Measurements from ENCODE around the gene ANXA6.

Gene ANXA6

DNA sequence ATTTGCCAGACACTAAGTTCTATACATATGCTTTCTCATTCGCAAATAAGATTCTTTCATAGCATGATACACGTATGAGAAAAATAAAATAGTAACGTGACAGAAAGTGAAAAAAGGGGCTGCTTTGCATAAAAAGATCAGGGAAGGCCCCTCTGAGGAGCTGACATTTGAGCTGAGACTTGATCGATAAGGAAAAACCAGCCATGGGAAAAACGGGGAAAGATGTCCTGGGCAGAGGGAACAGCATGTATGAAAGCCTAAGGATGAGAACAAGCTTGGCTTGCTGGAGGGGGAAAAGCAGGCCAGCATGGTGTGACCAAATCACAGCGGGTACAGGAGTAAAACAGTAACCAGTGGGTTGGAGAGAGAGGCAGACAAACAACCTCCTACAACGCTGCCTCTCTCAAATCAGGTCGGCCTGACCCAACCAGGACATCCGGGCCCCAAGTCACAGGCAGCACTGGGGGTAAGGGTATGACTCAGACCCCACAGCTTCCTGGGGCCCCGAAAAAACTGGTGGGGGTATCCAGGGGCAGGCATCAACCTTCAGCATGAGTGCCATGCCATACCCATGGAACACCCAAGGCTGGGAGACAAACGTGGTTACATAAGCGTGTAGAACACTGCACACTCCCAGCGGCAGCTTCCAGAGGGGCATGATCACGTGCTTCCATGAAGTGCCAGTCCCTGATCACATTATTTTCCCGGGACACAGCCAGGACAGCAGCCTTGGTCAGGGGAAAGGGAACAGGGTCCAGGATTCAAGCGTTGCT is 78.9 kb downstream of the ANXA6 start:
- H3K4me1 ChIP-seq (ENCODE audit: insufficient read depth, low read length), result peaks cover 15% of the 10 kb centered on the region
- H3K27ac ChIP-seq (ENCODE audit: low read depth, low read length), result no peak overlapping the region
- WGBS, result 90% methylated on average over 16 of the region's 16 CpGs
- H3K9ac ChIP-seq (ENCODE audit: low read depth, low read length), result no peak overlapping the region
- H3K27me3 ChIP-seq (ENCODE audit: insufficient read depth, low read length), result peaks cover 2% of the 10 kb centered on the region; the same call in 1 of the 2 replicates
- no peak overlapping the region for H3K4me3 ChIP-seq (ENCODE audit: low read length)
- no peaks in the 10 kb centered on the region for H3K9me3 ChIP-seq (ENCODE audit: insufficient read depth, low read depth, low read length)
- no peaks in the 10 kb centered on the region for H3K36me3 ChIP-seq (ENCODE audit: insufficient read depth, low read length)

DNA sequence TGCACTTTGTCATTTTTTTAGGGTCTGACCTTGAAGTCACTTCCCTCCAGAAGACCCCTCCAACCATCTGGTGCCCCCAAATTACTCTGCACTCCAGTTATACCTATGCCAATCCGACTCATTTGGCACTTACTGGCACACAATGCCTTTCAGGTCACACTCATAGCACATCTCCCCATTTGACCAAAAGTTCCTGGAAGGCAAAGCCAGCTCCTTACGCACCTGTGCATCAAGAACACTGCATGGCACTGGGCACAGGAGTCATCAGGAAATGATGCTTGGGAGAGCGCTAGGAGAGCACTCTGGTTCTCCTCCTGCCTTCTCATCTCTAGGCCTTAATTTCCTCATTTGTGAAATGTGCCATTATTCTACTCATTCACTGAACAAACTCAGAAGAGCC is 79.6 kb downstream of the ANXA6 start:
- H3K27me3 ChIP-seq (ENCODE audit: insufficient read depth, low read length), result peaks cover 2% of the 10 kb centered on the region; the same call in 1 of the 2 replicates
- H3K36me3 ChIP-seq (ENCODE audit: insufficient read depth, low read length), result no peaks in the 10 kb centered on the region
- WGBS, result 96% methylated on average over 3 of the region's 3 CpGs
- no peaks in the 10 kb centered on the region for H3K9me3 ChIP-seq (ENCODE audit: insufficient read depth, low read depth, low read length)
- H3K4me1 ChIP-seq (ENCODE audit: insufficient read depth, low read length), result peaks cover 15% of the 10 kb centered on the region
- no peak overlapping the region for H3K27ac ChIP-seq (ENCODE audit: low read depth, low read length)
- H3K4me3 ChIP-seq (ENCODE audit: low read length), result no peak overlapping the region
- no peak overlapping the region for H3K9ac ChIP-seq (ENCODE audit: low read depth, low read length)

DNA sequence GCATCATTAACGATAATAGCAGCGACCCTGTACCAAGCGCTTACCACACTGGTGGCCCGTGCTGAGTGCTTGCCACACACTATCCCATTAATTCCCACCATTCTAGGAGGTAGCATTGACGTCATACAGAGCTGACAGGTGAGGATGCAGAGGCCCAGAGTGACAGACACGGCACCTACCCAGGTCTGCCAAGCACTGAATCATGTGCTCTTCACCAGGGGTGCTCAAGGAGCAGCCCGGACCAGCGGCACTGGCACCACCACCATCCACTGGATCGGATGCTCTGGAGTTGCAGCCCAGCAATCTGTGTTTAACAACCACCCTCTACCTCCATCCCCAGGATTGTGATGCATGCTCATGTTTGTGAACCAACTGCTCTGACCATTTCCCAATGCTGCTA is 80.2 kb downstream of the ANXA6 start:
- no peak overlapping the region for H3K4me3 ChIP-seq (ENCODE audit: low read length)
- no peak overlapping the region for H3K9ac ChIP-seq (ENCODE audit: low read depth, low read length)
- H3K4me1 ChIP-seq (ENCODE audit: insufficient read depth, low read length), result peaks cover 15% of the 10 kb centered on the region
- WGBS, result 92% methylated on average over 9 of the region's 9 CpGs
- H3K9me3 ChIP-seq (ENCODE audit: insufficient read depth, low read depth, low read length), result no peaks in the 10 kb centered on the region
- peaks cover 2% of the 10 kb centered on the region; the same call in 1 of the 2 replicates for H3K27me3 ChIP-seq (ENCODE audit: insufficient read depth, low read length)
- no peaks in the 10 kb centered on the region for H3K36me3 ChIP-seq (ENCODE audit: insufficient read depth, low read length)
- H3K27ac ChIP-seq (ENCODE audit: low read depth, low read length), result no peak overlapping the region

DNA sequence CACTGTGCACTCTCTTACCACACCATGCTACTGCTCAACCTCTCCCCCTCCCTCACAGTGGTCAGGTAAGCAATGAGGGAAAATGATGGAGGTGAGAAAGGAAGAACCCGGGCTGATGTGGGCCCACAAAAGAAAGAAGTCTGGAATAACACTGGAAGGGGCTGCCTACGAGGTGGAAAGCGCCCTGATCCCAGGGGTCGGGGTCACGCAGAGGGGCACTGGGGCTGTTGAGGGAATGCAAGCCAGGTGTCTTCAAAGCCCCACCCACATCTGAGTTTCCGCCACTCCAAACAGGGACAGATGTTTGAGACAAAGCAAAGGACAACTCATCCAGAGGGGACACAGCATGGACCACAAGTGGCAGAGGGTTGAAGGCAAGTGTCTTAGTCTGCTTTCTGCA is 81.0 kb downstream of the ANXA6 start:
- H3K27me3 ChIP-seq (ENCODE audit: insufficient read depth, low read length), result peaks cover 2% of the 10 kb centered on the region; the same call in 1 of the 2 replicates
- H3K4me1 ChIP-seq (ENCODE audit: insufficient read depth, low read length), result peaks cover 10% of the 10 kb centered on the region; the same call in 1 of the 2 replicates
- H3K36me3 ChIP-seq (ENCODE audit: insufficient read depth, low read length), result no peaks in the 10 kb centered on the region
- no peak overlapping the region for H3K9ac ChIP-seq (ENCODE audit: low read depth, low read length)
- H3K27ac ChIP-seq (ENCODE audit: low read depth, low read length), result no peak overlapping the region
- no peak overlapping the region for H3K4me3 ChIP-seq (ENCODE audit: low read length)
- 89% methylated on average over 6 of the region's 6 CpGs for WGBS
- H3K9me3 ChIP-seq (ENCODE audit: insufficient read depth, low read depth, low read length), result no peaks in the 10 kb centered on the region

DNA sequence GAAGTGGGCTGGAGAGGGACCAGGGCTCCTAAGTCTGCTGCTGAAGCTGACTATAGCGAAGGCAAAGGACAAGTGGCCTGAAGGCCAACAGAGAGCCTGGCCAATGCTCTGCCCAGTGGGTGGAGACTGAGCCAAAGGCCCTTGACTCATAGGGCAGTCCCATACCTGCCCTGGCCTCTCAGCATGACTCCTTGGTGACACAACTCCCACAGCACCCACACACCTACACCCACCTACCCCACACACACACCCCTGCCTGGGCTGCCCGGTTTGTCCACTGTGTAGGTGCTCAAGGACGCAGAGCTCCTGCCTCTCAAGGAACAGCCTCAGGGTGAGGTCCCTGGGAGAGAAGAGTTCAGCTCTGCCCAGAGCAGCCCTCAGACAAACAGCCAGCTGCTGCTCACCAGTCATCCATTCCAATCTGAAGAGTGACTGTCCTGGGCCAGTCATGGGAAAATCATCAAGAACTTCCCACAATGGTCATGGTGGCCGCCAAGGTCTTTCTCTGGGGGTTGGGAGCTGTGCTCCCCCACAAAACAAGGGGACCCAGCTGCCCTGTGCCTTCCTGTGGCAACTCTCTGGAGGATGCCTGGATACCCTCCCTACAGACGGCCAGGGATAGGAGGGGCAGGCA is 81.8 kb downstream of the ANXA6 start:
- no peaks in the 10 kb centered on the region for H3K36me3 ChIP-seq (ENCODE audit: insufficient read depth, low read length)
- H3K27me3 ChIP-seq (ENCODE audit: insufficient read depth, low read length), result peaks cover 2% of the 10 kb centered on the region; the same call in 1 of the 2 replicates
- peaks cover 6% of the 10 kb centered on the region; the same call in 1 of the 2 replicates for H3K4me1 ChIP-seq (ENCODE audit: insufficient read depth, low read length)
- no peak overlapping the region for H3K27ac ChIP-seq (ENCODE audit: low read depth, low read length)
- WGBS, result 87% methylated on average over 5 of the region's 5 CpGs
- H3K9me3 ChIP-seq (ENCODE audit: insufficient read depth, low read depth, low read length), result no peaks in the 10 kb centered on the region
- H3K9ac ChIP-seq (ENCODE audit: low read depth, low read length), result no peak overlapping the region
- no peak overlapping the region for H3K4me3 ChIP-seq (ENCODE audit: low read length)

DNA sequence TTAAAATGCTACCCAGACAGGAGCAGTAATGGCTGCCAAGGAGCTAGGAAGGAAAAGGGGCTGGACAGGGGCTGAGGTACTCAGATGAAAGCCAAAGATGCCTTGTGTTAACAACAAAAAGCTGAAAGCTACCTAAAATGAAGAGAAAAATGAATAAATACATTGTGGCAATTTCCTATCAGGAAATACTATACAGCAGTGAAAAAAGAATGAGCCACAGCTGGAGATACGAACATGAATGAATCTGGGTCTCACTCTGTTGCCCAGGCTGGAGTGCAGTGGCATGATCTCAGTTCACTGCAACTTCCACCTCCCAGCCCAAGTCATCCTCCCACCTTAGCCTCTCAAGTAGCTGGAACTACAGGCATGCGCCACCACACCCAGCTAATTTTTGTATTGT is 83.0 kb downstream of the ANXA6 start:
- Histone ChIP-seq H3K36me3 (ENCODE audit: insufficient read depth, low read length) (no peaks in the 10 kb centered on the region), H3K4me1 (ENCODE audit: insufficient read depth, low read length) (no peaks in the 10 kb centered on the region), H3K27ac (ENCODE audit: low read depth, low read length) (no peak overlapping the region), H3K4me3 (ENCODE audit: low read length) (no peak overlapping the region), H3K9me3 (ENCODE audit: insufficient read depth, low read depth, low read length) (no peaks in the 10 kb centered on the region), H3K27me3 (ENCODE audit: insufficient read depth, low read length) (no peaks in the 10 kb centered on the region), H3K9ac (ENCODE audit: low read depth, low read length) (no peak overlapping the region)
- 94% methylated on average over 2 of the region's 2 CpGs for WGBS

DNA sequence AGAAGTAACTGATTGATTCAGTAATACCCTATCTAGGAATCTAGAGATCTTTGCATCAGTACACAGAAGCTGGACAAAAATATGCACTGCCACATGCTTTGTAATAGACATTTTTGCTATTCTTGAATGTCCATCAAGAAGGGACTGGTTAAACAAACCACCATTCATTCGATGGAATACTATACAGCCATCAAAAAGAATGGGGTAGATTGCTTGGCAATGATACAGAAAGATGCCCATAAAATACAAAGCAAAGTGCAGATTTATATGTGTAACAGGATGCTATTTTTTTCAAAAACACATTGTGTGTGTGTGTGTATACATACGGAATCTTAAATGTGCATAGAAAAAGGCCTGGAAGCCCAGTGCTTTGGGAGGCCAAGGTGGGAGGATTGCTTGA is 84.3 kb downstream of the ANXA6 start:
- no peak overlapping the region for H3K9ac ChIP-seq (ENCODE audit: low read depth, low read length)
- no peaks in the 10 kb centered on the region for H3K9me3 ChIP-seq (ENCODE audit: insufficient read depth, low read depth, low read length)
- H3K27ac ChIP-seq (ENCODE audit: low read depth, low read length), result no peak overlapping the region
- H3K27me3 ChIP-seq (ENCODE audit: insufficient read depth, low read length), result no peaks in the 10 kb centered on the region
- no peaks in the 10 kb centered on the region for H3K4me1 ChIP-seq (ENCODE audit: insufficient read depth, low read length)
- 95% methylated on average over 2 of the region's 2 CpGs for WGBS
- no peaks in the 10 kb centered on the region for H3K36me3 ChIP-seq (ENCODE audit: insufficient read depth, low read length)
- H3K4me3 ChIP-seq (ENCODE audit: low read length), result no peak overlapping the region

DNA sequence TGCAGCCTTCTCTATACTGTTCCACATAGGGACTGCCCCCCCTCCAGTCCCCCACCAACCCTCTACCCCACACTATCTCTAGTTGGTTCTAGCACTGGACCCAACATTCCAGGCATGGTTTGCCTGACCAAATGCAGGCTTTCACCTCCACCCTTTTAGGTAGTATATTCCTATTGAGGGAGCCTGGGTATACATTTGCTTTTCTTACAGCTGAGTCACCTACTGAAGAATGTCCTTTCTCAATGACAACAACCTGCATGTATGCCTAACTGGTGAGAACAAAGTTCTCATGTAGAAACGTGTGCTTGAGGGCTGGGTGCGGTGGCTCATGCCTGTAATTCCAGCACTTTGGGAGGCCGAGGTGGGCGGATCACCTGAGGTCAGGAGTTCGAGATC is 85.0 kb downstream of the ANXA6 start:
- Histone ChIP-seq H3K27me3 (ENCODE audit: insufficient read depth, low read length) (no peaks in the 10 kb centered on the region), H3K36me3 (ENCODE audit: insufficient read depth, low read length) (no peaks in the 10 kb centered on the region), H3K9me3 (ENCODE audit: insufficient read depth, low read depth, low read length) (no peaks in the 10 kb centered on the region), H3K4me3 (ENCODE audit: low read length) (no peak overlapping the region), H3K9ac (ENCODE audit: low read depth, low read length) (no peak overlapping the region), H3K4me1 (ENCODE audit: insufficient read depth, low read length) (no peaks in the 10 kb centered on the region), H3K27ac (ENCODE audit: low read depth, low read length) (no peak overlapping the region)
- 89% methylated on average over 5 of the region's 5 CpGs for WGBS

DNA sequence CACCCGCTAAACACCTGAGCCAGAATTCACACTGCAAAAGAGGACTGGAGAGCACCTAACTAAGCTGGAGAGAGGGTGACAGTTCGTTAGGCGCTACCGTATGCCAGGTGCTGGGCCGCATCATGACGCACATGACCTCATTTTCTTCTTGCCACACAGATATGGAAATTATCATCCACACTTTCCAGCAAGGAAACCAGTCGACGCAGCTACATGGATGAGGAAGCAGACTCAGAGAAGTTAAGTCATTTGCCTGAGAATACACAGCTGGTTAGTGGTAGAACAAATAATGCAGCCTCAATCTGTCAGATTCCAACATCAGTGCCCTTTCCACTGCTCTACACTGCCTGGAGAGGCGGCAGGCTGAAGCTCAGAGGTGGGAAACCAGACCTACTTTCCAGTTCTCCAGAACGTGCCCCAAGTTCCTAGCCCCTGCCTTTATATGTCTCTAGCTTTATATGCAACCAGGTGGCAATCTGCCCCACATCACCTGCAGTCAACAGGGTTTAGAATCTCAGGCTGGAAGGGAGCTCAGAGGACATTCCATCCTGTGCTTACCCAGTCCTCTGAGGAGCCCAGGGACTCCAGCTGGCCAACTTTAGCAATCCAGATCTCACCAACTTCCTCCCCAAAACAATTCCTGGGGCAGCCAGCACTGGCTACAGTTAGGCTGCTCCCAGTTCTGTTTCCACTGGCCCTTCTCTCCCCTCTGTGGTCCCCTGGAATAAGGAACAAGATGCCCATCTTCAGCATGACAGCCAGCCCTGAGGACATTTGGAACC is 85.5 kb downstream of the ANXA6 start:
- Histone ChIP-seq H3K27ac (ENCODE audit: low read depth, low read length) (no peak overlapping the region), H3K4me1 (ENCODE audit: insufficient read depth, low read length) (no peaks in the 10 kb centered on the region), H3K9ac (ENCODE audit: low read depth, low read length) (no peak overlapping the region), H3K4me3 (ENCODE audit: low read length) (no peak overlapping the region), H3K36me3 (ENCODE audit: insufficient read depth, low read length) (no peaks in the 10 kb centered on the region), H3K9me3 (ENCODE audit: insufficient read depth, low read depth, low read length) (no peaks in the 10 kb centered on the region), H3K27me3 (ENCODE audit: insufficient read depth, low read length) (no peaks in the 10 kb centered on the region)
- 94% methylated on average over 10 of the region's 10 CpGs for WGBS

DNA sequence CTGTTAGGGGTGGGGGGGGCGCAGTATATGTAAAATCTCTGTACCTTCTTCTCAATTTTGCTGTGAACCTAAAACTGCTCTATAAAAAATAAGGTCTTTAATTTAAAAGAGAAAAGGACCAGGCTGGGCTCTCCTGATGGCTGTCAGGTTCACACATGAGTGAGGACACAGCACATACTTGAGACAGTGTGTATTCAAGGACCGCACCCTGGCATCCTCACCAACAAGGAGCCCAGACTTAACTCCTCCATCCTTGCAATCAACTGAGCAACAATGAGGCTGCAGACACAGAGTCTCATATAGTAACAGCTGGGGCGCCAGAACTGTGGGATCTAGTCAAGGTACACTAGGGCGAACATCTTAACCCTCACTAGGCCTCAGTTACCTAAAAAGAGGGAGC is 86.6 kb downstream of the ANXA6 start:
- no peaks in the 10 kb centered on the region for H3K4me1 ChIP-seq (ENCODE audit: insufficient read depth, low read length)
- 95% methylated on average over 3 of the region's 4 CpGs for WGBS
- H3K9ac ChIP-seq (ENCODE audit: low read depth, low read length), result no peak overlapping the region
- H3K27me3 ChIP-seq (ENCODE audit: insufficient read depth, low read length), result no peaks in the 10 kb centered on the region
- H3K27ac ChIP-seq (ENCODE audit: low read depth, low read length), result no peak overlapping the region
- no peak overlapping the region for H3K4me3 ChIP-seq (ENCODE audit: low read length)
- H3K9me3 ChIP-seq (ENCODE audit: insufficient read depth, low read depth, low read length), result no peaks in the 10 kb centered on the region
- H3K36me3 ChIP-seq (ENCODE audit: insufficient read depth, low read length), result no peaks in the 10 kb centered on the region

DNA sequence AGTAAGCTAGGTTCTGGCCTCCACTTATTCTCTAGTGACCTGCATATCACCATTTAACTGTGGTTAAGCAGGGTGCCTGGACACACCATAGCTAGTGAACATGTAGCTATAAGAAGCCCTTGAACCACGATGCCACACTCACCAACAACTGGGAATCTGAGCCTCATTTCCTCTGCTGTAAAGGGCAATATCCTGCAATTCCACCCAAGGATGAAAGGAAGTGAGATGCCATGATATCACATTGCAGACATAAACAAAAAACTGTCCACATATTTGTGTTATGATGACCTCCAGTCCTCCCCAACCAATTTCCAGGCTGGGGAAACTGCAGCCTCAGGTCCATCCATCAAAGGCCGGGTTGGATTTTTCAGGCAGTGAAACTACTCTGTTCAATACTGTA is 87.1 kb downstream of the ANXA6 start:
- no peaks in the 10 kb centered on the region for H3K4me1 ChIP-seq (ENCODE audit: insufficient read depth, low read length)

More for the DNA sequence above, 87.1 kb downstream of the ANXA6 start:
- 97% methylated on average over 2 of the region's 2 CpGs for WGBS
- Histone ChIP-seq H3K4me3 (ENCODE audit: low read length) (no peak overlapping the region), H3K36me3 (ENCODE audit: insufficient read depth, low read length) (no peaks in the 10 kb centered on the region), H3K9me3 (ENCODE audit: insufficient read depth, low read depth, low read length) (no peaks in the 10 kb centered on the region), H3K27me3 (ENCODE audit: insufficient read depth, low read length) (no peaks in the 10 kb centered on the region), H3K9ac (ENCODE audit: low read depth, low read length) (no peak overlapping the region), H3K27ac (ENCODE audit: low read depth, low read length) (no peak overlapping the region)
